Measurements from ENCODE around the gene MRPL48.

The MRPL48 gene

DNA sequence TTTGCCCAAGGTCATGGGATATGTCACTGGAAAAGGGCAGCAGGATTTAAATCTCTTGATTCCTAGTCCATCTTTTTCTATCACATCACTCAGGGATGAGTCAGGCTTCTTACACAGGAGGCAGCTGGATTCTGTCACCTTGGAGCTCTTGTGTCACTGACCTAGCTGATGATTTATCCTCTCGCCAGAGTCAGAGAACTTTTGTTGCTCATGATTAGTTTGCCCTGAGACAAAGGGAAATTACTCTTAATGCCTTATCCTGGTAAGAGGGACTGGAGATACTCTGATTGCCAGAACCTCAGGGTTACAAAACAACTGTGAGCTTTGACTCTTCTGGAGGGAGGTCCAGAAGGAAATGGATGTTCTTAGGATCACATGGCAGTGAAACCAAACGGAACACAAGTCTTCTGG is 78.9 kb downstream of the MRPL48 start:
- Histone ChIP-seq H3K4me3 (ENCODE audit: low read depth in 1 of 2, low read length in 2 of 2) (no peak overlapping the region), H3K4me2 (ENCODE audit: insufficient read depth, low read length) (no peak overlapping the region), H4K20me1 (ENCODE audit: insufficient read depth, low read length) (no peaks in the 10 kb centered on the region), H2AFZ (ENCODE audit: low read depth, low read length) (no peak overlapping the region), H3K27me3 (ENCODE audit: insufficient read depth, low read length, poor library complexity) (no peaks in the 10 kb centered on the region), H3K4me1 (ENCODE audit: insufficient read depth, low read length) (no peaks in the 10 kb centered on the region), H3K27ac (ENCODE audit: low read length) (no peak overlapping the region), H3K36me3 (ENCODE audit: insufficient read depth, low read length) (peaks cover 38% of the 10 kb centered on the region), H3K9ac (ENCODE audit: low read depth, low read length) (no peak overlapping the region), H3K9me3 (ENCODE audit: insufficient read depth, low read length, severe bottlenecking) (no peaks in the 10 kb centered on the region), H3K79me2 (ENCODE audit: insufficient read depth, low read length) (no peaks in the 10 kb centered on the region)
- no peak for ATAC-seq (ENCODE audit: insufficient read depth, low read depth)
- no peak for DNase-seq
- no peak for TF ChIP-seq EZH2 (IDR thresholded peaks at IDR 0.05; ENCODE audit: borderline replicate concordance, low read depth, low read length, severe bottlenecking)
- TF ChIP-seq, protein P1, sequence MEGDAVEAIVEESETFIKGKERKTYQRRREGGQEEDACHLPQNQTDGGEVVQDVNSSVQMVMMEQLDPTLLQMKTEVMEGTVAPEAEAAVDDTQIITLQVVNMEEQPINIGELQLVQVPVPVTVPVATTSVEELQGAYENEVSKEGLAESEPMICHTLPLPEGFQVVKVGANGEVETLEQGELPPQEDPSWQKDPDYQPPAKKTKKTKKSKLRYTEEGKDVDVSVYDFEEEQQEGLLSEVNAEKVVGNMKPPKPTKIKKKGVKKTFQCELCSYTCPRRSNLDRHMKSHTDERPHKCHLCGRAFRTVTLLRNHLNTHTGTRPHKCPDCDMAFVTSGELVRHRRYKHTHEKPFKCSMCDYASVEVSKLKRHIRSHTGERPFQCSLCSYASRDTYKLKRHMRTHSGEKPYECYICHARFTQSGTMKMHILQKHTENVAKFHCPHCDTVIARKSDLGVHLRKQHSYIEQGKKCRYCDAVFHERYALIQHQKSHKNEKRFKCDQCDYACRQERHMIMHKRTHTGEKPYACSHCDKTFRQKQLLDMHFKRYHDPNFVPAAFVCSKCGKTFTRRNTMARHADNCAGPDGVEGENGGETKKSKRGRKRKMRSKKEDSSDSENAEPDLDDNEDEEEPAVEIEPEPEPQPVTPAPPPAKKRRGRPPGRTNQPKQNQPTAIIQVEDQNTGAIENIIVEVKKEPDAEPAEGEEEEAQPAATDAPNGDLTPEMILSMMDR (IDR thresholded peaks at IDR 0.05; ENCODE audit: borderline replicate concordance, extremely low read depth, low read length, poor library complexity, severe bottlenecking), result no peak

- TF ChIP-seq, protein P1 (IDR thresholded peaks at IDR 0.05; ENCODE audit: borderline replicate concordance, extremely low read depth, low read length, poor library complexity, severe bottlenecking), result no peak
- TF ChIP-seq EZH2 (IDR thresholded peaks at IDR 0.05; ENCODE audit: borderline replicate concordance, low read depth, low read length, severe bottlenecking), result no peak
- no peak overlapping the region for H3K27ac ChIP-seq (ENCODE audit: low read length)
- H4K20me1 ChIP-seq (ENCODE audit: insufficient read depth, low read length), result no peaks in the 10 kb centered on the region
- DNase-seq, result no peak
- no peaks in the 10 kb centered on the region for H3K27me3 ChIP-seq (ENCODE audit: insufficient read depth, low read length, poor library complexity)
- H3K4me3 ChIP-seq (ENCODE audit: low read depth in 1 of 2, low read length in 2 of 2), result no peak overlapping the region
- no peaks in the 10 kb centered on the region for H3K9me3 ChIP-seq (ENCODE audit: insufficient read depth, low read length, severe bottlenecking)
- peaks cover under 1% of the 10 kb centered on the region for H3K4me1 ChIP-seq (ENCODE audit: insufficient read depth, low read length)
- H3K79me2 ChIP-seq (ENCODE audit: insufficient read depth, low read length), result peaks cover 11% of the 10 kb centered on the region
- no peak overlapping the region for H3K4me2 ChIP-seq (ENCODE audit: insufficient read depth, low read length)
- no peak overlapping the region for H2AFZ ChIP-seq (ENCODE audit: low read depth, low read length)
- H3K9ac ChIP-seq (ENCODE audit: low read depth, low read length), result no peak overlapping the region
- H3K36me3 ChIP-seq (ENCODE audit: insufficient read depth, low read length), result peaks cover 40% of the 10 kb centered on the region
- ATAC-seq (ENCODE audit: insufficient read depth, low read depth), result no peak
These were observed 81.8 kb downstream of the MRPL48 start for GRCh38 chr11:73869332-73869949.

DNA sequence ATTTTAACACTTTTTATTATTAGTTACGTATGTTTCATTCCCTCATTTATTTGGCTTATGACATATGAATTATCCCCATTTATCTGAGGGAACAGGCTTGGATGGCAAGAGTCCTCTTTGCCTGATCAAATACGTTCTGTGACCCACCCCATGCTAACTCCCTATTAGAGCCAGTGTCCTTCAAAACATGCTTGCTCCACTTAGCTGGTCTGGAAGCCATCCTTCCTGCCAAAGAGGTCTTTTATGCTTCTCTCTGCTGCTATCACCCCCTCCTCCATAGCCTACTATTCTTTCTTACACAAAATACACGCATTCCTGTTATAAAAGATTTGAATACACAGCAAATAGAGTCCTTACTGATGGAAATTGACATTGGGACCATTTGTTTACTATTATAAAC is 82.6 kb downstream of the MRPL48 start:
- Histone ChIP-seq H3K79me2 (ENCODE audit: insufficient read depth, low read length) (peaks cover 19% of the 10 kb centered on the region), H3K36me3 (ENCODE audit: insufficient read depth, low read length) (peaks cover 43% of the 10 kb centered on the region), H3K9ac (ENCODE audit: low read depth, low read length) (no peak overlapping the region), H2AFZ (ENCODE audit: low read depth, low read length) (no peak overlapping the region), H3K4me3 (ENCODE audit: low read depth in 1 of 2, low read length in 2 of 2) (no peak overlapping the region), H3K4me1 (ENCODE audit: insufficient read depth, low read length) (peaks cover 9% of the 10 kb centered on the region), H3K4me2 (ENCODE audit: insufficient read depth, low read length) (no peak overlapping the region), H3K27me3 (ENCODE audit: insufficient read depth, low read length, poor library complexity) (no peaks in the 10 kb centered on the region), H4K20me1 (ENCODE audit: insufficient read depth, low read length) (no peaks in the 10 kb centered on the region), H3K9me3 (ENCODE audit: insufficient read depth, low read length, severe bottlenecking) (no peaks in the 10 kb centered on the region), H3K27ac (ENCODE audit: low read length) (no peak overlapping the region)
- DNase-seq, result no peak
- TF ChIP-seq, protein P1 (IDR thresholded peaks at IDR 0.05; ENCODE audit: borderline replicate concordance, extremely low read depth, low read length, poor library complexity, severe bottlenecking), result no peak
- TF ChIP-seq EZH2 (IDR thresholded peaks at IDR 0.05; ENCODE audit: borderline replicate concordance, low read depth, low read length, severe bottlenecking), result no peak
- no peak for ATAC-seq (ENCODE audit: insufficient read depth, low read depth)

All from DND-41 (cell line).